SK-N-SH treated with all-trans-retinoic acid at 6 μM for 48 hours (cell line): Measurements from ENCODE around the gene ZNF684.

ENCODE experiments used
- ATAC-seq: fragments of 200-7000 bp; cut with Tn5 transposase; 3 replicates; pipeline ENCODE4 v1.9.1; 2020; ENCODE audit warnings: mild to moderate bottlenecking, moderate library complexity
- ARNTL ChIP-seq: fragments of 450-650 bp; formaldehyde crosslinking; IDR thresholded peaks from 2 replicates; pipeline ENCODE4 v1.5.0; 2020; ENCODE audit warnings: low read depth, mild to moderate bottlenecking, moderate library complexity, borderline replicate concordance
- CREB5 ChIP-seq: fragments of 250-450 bp; sonication (Bioruptor Pico); IDR thresholded peaks from 2 replicates; pipeline ENCODE4 v1.5.1; 2020; ENCODE audit warnings: low read depth, mild to moderate bottlenecking, moderate library complexity
- CSDC2 ChIP-seq: fragments of 250-450 bp; sonication (Bioruptor Pico); IDR thresholded peaks from 2 replicates; pipeline ENCODE4 v1.5.0; 2020; ENCODE audit warnings: mild to moderate bottlenecking, moderate library complexity
- ESRRG ChIP-seq: fragments of 250-450 bp; sonication (Bioruptor Pico); IDR thresholded peaks from 2 replicates; pipeline ENCODE4 v1.6.1; 2021; ENCODE audit warnings: mild to moderate bottlenecking
- GLIS3 ChIP-seq: fragments of 250-450 bp; sonication (Bioruptor Pico); IDR thresholded peaks from 2 replicates; pipeline ENCODE4 v1.5.0; 2020; ENCODE audit warnings: mild to moderate bottlenecking, moderate library complexity
- ISL1 ChIP-seq: fragments of 250-450 bp; sonication (Bioruptor Pico); IDR thresholded peaks from 2 replicates; pipeline ENCODE4 v2.1.2; 2022; ENCODE audit warnings: mild to moderate bottlenecking, moderate library complexity
- OSR1 ChIP-seq: fragments of 250-450 bp; sonication (Bioruptor Pico); IDR thresholded peaks from 2 replicates; pipeline ENCODE4 v1.8.0; 2022; ENCODE audit warnings: moderate library complexity, mild to moderate bottlenecking, inconsistent platforms
- POU6F1 ChIP-seq: fragments of 250-450 bp; sonication (Bioruptor Pico); IDR thresholded peaks from 2 replicates; pipeline ENCODE4 v1.8.0; 2021; ENCODE audit warnings: low read depth, mild to moderate bottlenecking, moderate library complexity, borderline replicate concordance
- PPARA ChIP-seq: fragments of 250-450 bp; sonication (Bioruptor Pico); IDR thresholded peaks from 2 replicates; pipeline ENCODE4 v1.5.0; 2020; ENCODE audit warnings: mild to moderate bottlenecking, borderline replicate concordance
- RARB ChIP-seq: fragments of 250-450 bp; sonication (Bioruptor Pico); IDR thresholded peaks from 2 replicates; pipeline ENCODE4 v1.8.0; 2021; ENCODE audit warnings: mild to moderate bottlenecking, moderate library complexity
- SNAI2 ChIP-seq: fragments of 250-450 bp; sonication (Bioruptor Pico); IDR thresholded peaks from 2 replicates; pipeline ENCODE4 v1.5.0; 2020; ENCODE audit warnings: mild to moderate bottlenecking, moderate library complexity
- TCF4 ChIP-seq: fragments of 250-450 bp; sonication (Bioruptor Pico); IDR thresholded peaks from 2 replicates; pipeline ENCODE4 v1.8.0; 2021; ENCODE audit warnings: mild to moderate bottlenecking, moderate library complexity, borderline replicate concordance
- TOX ChIP-seq: fragments of 250-450 bp; sonication (Bioruptor Pico); IDR thresholded peaks from 2 replicates; pipeline ENCODE4 v1.8.0; 2021; ENCODE audit warnings: mild to moderate bottlenecking, moderate library complexity, borderline replicate concordance
- ZC3H10 ChIP-seq: fragments of 250-450 bp; sonication (Bioruptor Pico); IDR thresholded peaks from 2 replicates; pipeline ENCODE4 v1.5.1; 2021; ENCODE audit warnings: mild to moderate bottlenecking, moderate library complexity
- ZFP3 ChIP-seq: fragments of 250-450 bp; sonication (Bioruptor Pico); IDR thresholded peaks from 2 replicates; pipeline ENCODE4 v1.5.0; 2020; ENCODE audit warnings: mild to moderate bottlenecking, moderate library complexity
- ZFP30 ChIP-seq: fragments of 450-650 bp; formaldehyde crosslinking; IDR thresholded peaks from 2 replicates; pipeline ENCODE4 v1.5.0; 2022; ENCODE audit warnings: mild to moderate bottlenecking, moderate library complexity
- ZNF565 ChIP-seq: fragments of 450-650 bp; formaldehyde crosslinking; conservative IDR thresholded peaks from 2 replicates; pipeline ENCODE4 v1.5.0; 2020; ENCODE audit warnings: low read depth, mild to moderate bottlenecking, moderate library complexity
- ZNF70 ChIP-seq: fragments of 450-650 bp; formaldehyde crosslinking; IDR thresholded peaks from 2 replicates; pipeline ENCODE4 v1.5.0; 2020; ENCODE audit warnings: mild to moderate bottlenecking, moderate library complexity
- ZNF8 ChIP-seq: fragments of 450-650 bp; formaldehyde crosslinking; IDR thresholded peaks from 2 replicates; pipeline ENCODE4 v1.5.0; 2020; ENCODE audit warnings: mild to moderate bottlenecking, moderate library complexity
- TF ChIP-seq, protein P1 (sequence below): fragments of 250-450 bp; sonication (Bioruptor Pico); IDR thresholded peaks from 2 replicates; pipeline ENCODE4 v1.5.1; 2021; ENCODE audit warnings: mild to moderate bottlenecking, moderate library complexity
- TF ChIP-seq, protein P2 (sequence below): fragments of 250-450 bp; sonication (Bioruptor Pico); IDR thresholded peaks from 2 replicates; pipeline ENCODE4 v1.8.0; 2020; ENCODE audit warnings: mild to moderate bottlenecking, moderate library complexity, borderline replicate concordance

Gene ZNF684

GRCh38 chr1:40532844-40533424 is 1.5 kb downstream of the ZNF684 start:
- ATAC-seq, result peak; percentile 69

GRCh38 chr1:40534589-40534988 is 3.2 kb downstream of the ZNF684 start:
- TF ChIP-seq, protein P1, sequence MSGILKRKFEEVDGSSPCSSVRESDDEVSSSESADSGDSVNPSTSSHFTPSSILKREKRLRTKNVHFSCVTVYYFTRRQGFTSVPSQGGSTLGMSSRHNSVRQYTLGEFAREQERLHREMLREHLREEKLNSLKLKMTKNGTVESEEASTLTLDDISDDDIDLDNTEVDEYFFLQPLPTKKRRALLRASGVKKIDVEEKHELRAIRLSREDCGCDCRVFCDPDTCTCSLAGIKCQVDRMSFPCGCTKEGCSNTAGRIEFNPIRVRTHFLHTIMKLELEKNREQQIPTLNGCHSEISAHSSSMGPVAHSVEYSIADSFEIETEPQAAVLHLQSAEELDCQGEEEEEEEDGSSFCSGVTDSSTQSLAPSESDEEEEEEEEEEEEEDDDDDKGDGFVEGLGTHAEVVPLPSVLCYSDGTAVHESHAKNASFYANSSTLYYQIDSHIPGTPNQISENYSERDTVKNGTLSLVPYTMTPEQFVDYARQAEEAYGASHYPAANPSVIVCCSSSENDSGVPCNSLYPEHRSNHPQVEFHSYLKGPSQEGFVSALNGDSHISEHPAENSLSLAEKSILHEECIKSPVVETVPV (CRISPR knock-in tag), result no peak
- TF ChIP-seq ZFP30 (CRISPR knock-in tag), result no peak
- no peak for TF ChIP-seq GLIS3 (CRISPR knock-in tag)
- no peak for ATAC-seq

More at GRCh38 chr1:40532844-40533424, 1.5 kb downstream of the ZNF684 start:
- TF ChIP-seq ESRRG (CRISPR knock-in tag) (no peak), ZNF565 (CRISPR knock-in tag) (no peak), ZNF70 (no peak), ZC3H10 (CRISPR knock-in tag) (no peak), PPARA (no peak), RARB (no peak), TOX (no peak), ISL1 (no peak), ZFP30 (CRISPR knock-in tag) (no peak), ARNTL (CRISPR knock-in tag) (no peak), GLIS3 (CRISPR knock-in tag) (no peak), ZFP3 (CRISPR knock-in tag) (no peak), CREB5 (no peak), POU6F1 (no peak)
- TF ChIP-seq, protein P1 (CRISPR knock-in tag), result no peak
- TF ChIP-seq, all 23 proteins: peak for 0

DNA sequence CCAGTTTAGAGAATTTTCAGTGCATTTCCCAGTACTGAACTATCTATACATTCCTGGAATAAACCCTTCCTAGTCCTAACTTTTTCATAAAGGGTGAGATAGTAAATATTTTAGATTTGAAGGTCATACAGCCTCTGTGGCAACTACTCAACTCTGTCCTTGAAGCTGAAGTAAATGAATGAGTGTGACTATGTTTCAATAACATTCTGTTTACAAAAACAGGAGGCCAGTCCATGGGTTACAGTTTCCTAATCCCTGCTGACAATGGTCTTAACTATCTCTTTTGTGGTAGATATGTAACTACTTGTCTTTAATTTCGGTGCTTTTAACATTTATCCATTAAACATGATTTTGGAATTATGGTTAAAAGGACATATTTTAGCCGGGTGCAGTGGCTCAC is 4.3 kb downstream of the ZNF684 start:
- no peak for ATAC-seq
- TF ChIP-seq, protein P2, sequence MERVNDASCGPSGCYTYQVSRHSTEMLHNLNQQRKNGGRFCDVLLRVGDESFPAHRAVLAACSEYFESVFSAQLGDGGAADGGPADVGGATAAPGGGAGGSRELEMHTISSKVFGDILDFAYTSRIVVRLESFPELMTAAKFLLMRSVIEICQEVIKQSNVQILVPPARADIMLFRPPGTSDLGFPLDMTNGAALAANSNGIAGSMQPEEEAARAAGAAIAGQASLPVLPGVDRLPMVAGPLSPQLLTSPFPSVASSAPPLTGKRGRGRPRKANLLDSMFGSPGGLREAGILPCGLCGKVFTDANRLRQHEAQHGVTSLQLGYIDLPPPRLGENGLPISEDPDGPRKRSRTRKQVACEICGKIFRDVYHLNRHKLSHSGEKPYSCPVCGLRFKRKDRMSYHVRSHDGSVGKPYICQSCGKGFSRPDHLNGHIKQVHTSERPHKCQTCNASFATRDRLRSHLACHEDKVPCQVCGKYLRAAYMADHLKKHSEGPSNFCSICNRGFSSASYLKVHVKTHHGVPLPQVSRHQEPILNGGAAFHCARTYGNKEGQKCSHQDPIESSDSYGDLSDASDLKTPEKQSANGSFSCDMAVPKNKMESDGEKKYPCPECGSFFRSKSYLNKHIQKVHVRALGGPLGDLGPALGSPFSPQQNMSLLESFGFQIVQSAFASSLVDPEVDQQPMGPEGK (CRISPR knock-in tag), result no peak
- TF ChIP-seq CSDC2, result no peak
- no peak for TF ChIP-seq PPARA
- no peak for TF ChIP-seq SNAI2 (CRISPR knock-in tag)
- no peak for TF ChIP-seq OSR1 (CRISPR knock-in tag)
- no peak for TF ChIP-seq ISL1
- no peak for TF ChIP-seq TCF4 (CRISPR knock-in tag)
- TF ChIP-seq, protein P1 (CRISPR knock-in tag), result no peak
- TF ChIP-seq ESRRG (CRISPR knock-in tag), result no peak
- no peak for TF ChIP-seq ARNTL (CRISPR knock-in tag)
- no peak for TF ChIP-seq ZNF565 (CRISPR knock-in tag)
- no peak for TF ChIP-seq ZC3H10 (CRISPR knock-in tag)
- no peak for TF ChIP-seq CREB5
- no peak for TF ChIP-seq ZNF8
- TF ChIP-seq TOX, result no peak
- no peak for TF ChIP-seq GLIS3 (CRISPR knock-in tag)
- TF ChIP-seq ZFP3 (CRISPR knock-in tag), result no peak
